GM12865 (cell line): ENCODE results near the gene NMRK1.

Experiments
- DNase-seq: peaks from one replicate; pipeline ENCODE4 v3.0.0; 2010; ENCODE audit warnings: low read depth
- H3K4me3 ChIP-seq: 2 replicates; pipeline ENCODE4 v1.5.1; 2011; ENCODE audit warnings: mild to moderate bottlenecking, low read depth, low read length, control low read depth
- CTCF ChIP-seq: IDR thresholded peaks from 2 replicates; pipeline ENCODE4 v1.5.1; 2011; ENCODE audit warnings: low read length, control low read depth, low read depth, inconsistent platforms; ENCODE audit not compliant: insufficient read depth; ENCODE audit errors: missing control alignments

The NMRK1 gene

GRCh38 chr9:75128535-75128934, 40.6 kb upstream of the NMRK1 start:
- DNase-seq, result no peak
- H3K4me3 ChIP-seq, result no peak overlapping the region

DNA sequence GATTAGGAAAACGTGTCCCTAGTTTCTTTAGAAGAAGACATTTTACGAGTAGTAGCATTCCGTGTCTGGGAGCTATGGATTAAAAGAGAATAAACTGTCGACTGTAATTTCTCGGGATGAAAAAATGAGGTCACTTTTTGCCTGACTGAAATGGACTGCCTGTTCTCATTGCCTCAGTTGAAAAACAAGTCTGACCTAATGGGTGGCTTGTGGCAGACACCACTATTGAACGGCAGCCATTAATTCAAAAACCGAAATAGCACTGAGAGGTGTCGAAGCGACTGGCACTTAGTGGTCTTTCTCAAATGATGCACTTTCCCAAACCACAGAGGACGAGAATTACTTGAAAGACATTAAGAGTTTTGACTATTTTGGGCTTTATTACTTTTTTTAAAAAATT, 35.7 kb upstream of the NMRK1 start:
- no peak for DNase-seq
- TF ChIP-seq CTCF, result no peak
- no peak overlapping the region for H3K4me3 ChIP-seq

More at GRCh38 chr9:75128535-75128934, 40.6 kb upstream of the NMRK1 start:
- no peak for TF ChIP-seq CTCF

- no peak overlapping the region for H3K4me3 ChIP-seq
- TF ChIP-seq CTCF, result no peak
- DNase-seq, result no peak
Observed at GRCh38 chr9:75121914-75122558, 34.1 kb upstream of the NMRK1 start.

- TF ChIP-seq CTCF, result no peak
- H3K4me3 ChIP-seq, result no peak overlapping the region
- no peak for DNase-seq
Observed at GRCh38 chr9:75120686-75121085, 32.7 kb upstream of the NMRK1 start.

DNA sequence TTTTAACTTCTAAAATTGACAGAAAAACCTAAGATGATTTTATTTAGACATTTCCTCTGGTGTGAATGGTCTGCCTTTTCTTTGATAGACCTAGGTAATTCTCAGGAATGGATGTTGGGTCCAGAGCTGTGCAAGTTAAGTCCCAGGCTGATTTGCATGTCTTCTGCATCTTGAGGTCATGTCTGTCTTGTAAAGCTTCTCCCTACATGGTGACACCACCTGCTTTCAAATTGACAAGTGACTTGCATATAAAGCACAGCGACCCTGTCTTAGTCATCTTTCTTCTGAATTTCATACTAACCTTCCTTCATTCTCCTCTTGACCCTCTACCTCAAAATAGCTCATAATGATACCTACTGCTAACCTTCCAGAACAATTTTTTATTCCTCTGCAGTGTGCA, 29.6 kb upstream of the NMRK1 start:
- DNase-seq, result no peak
- TF ChIP-seq CTCF, result no peak
- H3K4me3 ChIP-seq, result no peak overlapping the region

GRCh38 chr9:75116306-75116705, 28.4 kb upstream of the NMRK1 start:
- H3K4me3 ChIP-seq, result no peak overlapping the region
- no peak for DNase-seq
- no peak for TF ChIP-seq CTCF

DNA sequence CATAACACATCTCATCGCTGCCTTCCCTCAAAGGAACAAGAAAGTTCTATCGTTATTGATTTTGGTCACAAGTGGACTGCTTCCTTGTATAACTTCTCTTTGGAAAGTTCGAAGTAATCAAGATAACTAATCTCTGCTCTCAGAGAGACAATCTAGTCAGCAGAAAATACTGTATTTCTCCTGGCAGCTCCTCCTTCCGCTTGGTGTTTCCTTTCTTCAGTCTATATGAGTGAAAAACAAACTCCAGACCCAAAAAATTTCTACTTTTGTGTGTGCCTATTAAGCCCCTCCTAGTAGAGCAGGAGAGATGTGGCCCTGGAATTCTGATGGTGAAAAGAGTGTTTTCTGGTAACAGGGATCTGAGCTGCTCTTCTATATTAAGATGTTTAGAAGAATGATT, 24.8 kb upstream of the NMRK1 start:
- DNase-seq, result no peak
- no peak for TF ChIP-seq CTCF
- no peak overlapping the region for H3K4me3 ChIP-seq
